Activated CD4-positive, alpha-beta T cell treated with anti-CD3 and anti-CD28 coated beads, Interleukin-2, amount 10 ng/mL, durations not matched to agents 7 days and 5 days (primary cell): ENCODE results near the gene TBXA2R. TPM values are rescaled to one million over a fixed set of nuclear protein-coding genes. Genes with fewer than 3 reads are reported as not detected.

Experiments used
- CTCF ChIA-PET: fragments of 350-600 bp; sonication (Branson Sonifier 250); formaldehyde crosslinking; loops from one replicate; lab custom pipeline; 2021; ENCODE audit warnings: antibody characterized with exemption; lab: Charles Lee
- POLR2A ChIA-PET: fragments of 350-600 bp; sonication (Branson Sonifier 250); formaldehyde crosslinking; loops from one replicate; lab custom pipeline; 2021; ENCODE audit warnings: antibody characterized with exemption; lab: Charles Lee
- DNase-seq: peaks from one replicate; pipeline ENCODE4 v3.0.0-alpha.2; 2020
- H3K27ac Mint-ChIP-seq: one replicate; pipeline ENCODE4 v1.8.0; 2021; ENCODE audit warnings: mild to moderate bottlenecking, moderate library complexity, mixed read lengths
- H3K27me3 Mint-ChIP-seq: one replicate; pipeline ENCODE4 v1.8.0; 2021; ENCODE audit warnings: mixed read lengths
- H3K36me3 Mint-ChIP-seq: one replicate; pipeline ENCODE4 v1.8.0; 2021; ENCODE audit warnings: low read depth, mixed read lengths
- H3K4me1 Mint-ChIP-seq: one replicate; pipeline ENCODE4 v1.8.0; 2021; ENCODE audit warnings: mixed read lengths
- H3K4me3 Mint-ChIP-seq: one replicate; pipeline ENCODE4 v1.8.0; 2021; ENCODE audit warnings: mild to moderate bottlenecking, moderate library complexity, mixed read lengths
- H3K9me3 Mint-ChIP-seq: one replicate; pipeline ENCODE4 v1.8.0; 2021; ENCODE audit warnings: mixed read lengths
- total RNA-seq, 2 experiments: library from RNA; stranded (reverse); gene quantifications; one replicate each; pipeline ENCODE4 v1.2.3, GENCODE V29; 2021

TBXA2R gene
- total RNA-seq, 2 experiments from 2014 or later = 0.92 to 1.00 TPM

- Mint-ChIP-seq H3K27me3 (no peaks in the 10 kb centered on the region), H3K4me1 (no peaks in the 10 kb centered on the region), H3K4me3 (no peak overlapping the region), H3K27ac (no peak overlapping the region), H3K9me3 (no peaks in the 10 kb centered on the region), H3K36me3 (no peaks in the 10 kb centered on the region)
- CTCF ChIA-PET = no interaction called here
- no peak for DNase-seq
- POLR2A ChIA-PET = no interaction called here
Measured at GRCh38 chr19:3645726-3646125, 39.1 kb upstream of the TBXA2R start.

- no peak for DNase-seq
- Mint-ChIP-seq H3K27me3 (no peaks in the 10 kb centered on the region), H3K4me1 (no peaks in the 10 kb centered on the region), H3K9me3 (no peaks in the 10 kb centered on the region), H3K36me3 (no peaks in the 10 kb centered on the region), H3K4me3 (no peak overlapping the region), H3K27ac (no peak overlapping the region)
- POLR2A ChIA-PET = no interaction called here
- CTCF ChIA-PET = no interaction called here
Measured at GRCh38 chr19:3645067-3645396, 38.4 kb upstream of the TBXA2R start.

GRCh38 chr19:3644351-3645066 lies 37.8 kb upstream of the TBXA2R start:
- H3K9me3 Mint-ChIP-seq = no peaks in the 10 kb centered on the region
- POLR2A ChIA-PET = no interaction called here
- no peaks in the 10 kb centered on the region for H3K36me3 Mint-ChIP-seq

GRCh38 chr19:3643674-3644313 lies 37.1 kb upstream of the TBXA2R start:
- ChIA-PET CTCF (no interaction called here), POLR2A (no interaction called here)
- Mint-ChIP-seq H3K9me3 (no peaks in the 10 kb centered on the region), H3K4me3 (no peak overlapping the region), H3K27me3 (no peaks in the 10 kb centered on the region), H3K4me1 (no peaks in the 10 kb centered on the region), H3K27ac (no peak overlapping the region), H3K36me3 (no peaks in the 10 kb centered on the region)
- DNase-seq = no peak

More at GRCh38 chr19:3644351-3645066, 37.8 kb upstream of the TBXA2R start:
- no peak overlapping the region for H3K4me3 Mint-ChIP-seq
- H3K4me1 Mint-ChIP-seq = no peaks in the 10 kb centered on the region
- H3K27ac Mint-ChIP-seq = no peak overlapping the region
- DNase-seq = no peak
- H3K27me3 Mint-ChIP-seq = no peaks in the 10 kb centered on the region
- CTCF ChIA-PET = interaction anchor here (0.5 kb wide), 1 partner anchor 243 kb away, joined by 3 read pairs; no protein-coding TSS in a partner anchor

- Mint-ChIP-seq H3K27me3 (no peaks in the 10 kb centered on the region), H3K4me3 (no peak overlapping the region), H3K4me1 (no peaks in the 10 kb centered on the region), H3K27ac (no peak overlapping the region), H3K36me3 (no peaks in the 10 kb centered on the region), H3K9me3 (no peaks in the 10 kb centered on the region)
- ChIA-PET CTCF (interaction anchor here (0.6 kb wide), 1 partner anchor 107 kb away, joined by 5 read pairs; no protein-coding TSS in a partner anchor), POLR2A (no interaction called here)
- DNase-seq = no peak
Measured at GRCh38 chr19:3642987-3643673, 36.5 kb upstream of the TBXA2R start.

- no peak overlapping the region for H3K4me3 Mint-ChIP-seq
- H3K27ac Mint-ChIP-seq = no peak overlapping the region
- ChIA-PET POLR2A (no interaction called here), CTCF (interaction anchor here (0.6 kb wide), 1 partner anchor 108 kb away, joined by 5 read pairs; no protein-coding TSS in a partner anchor)
- no peaks in the 10 kb centered on the region for H3K36me3 Mint-ChIP-seq
- no peaks in the 10 kb centered on the region for H3K4me1 Mint-ChIP-seq
- H3K9me3 Mint-ChIP-seq = no peaks in the 10 kb centered on the region
- no peaks in the 10 kb centered on the region for H3K27me3 Mint-ChIP-seq
- no peak for DNase-seq
Measured at GRCh38 chr19:3642296-3642695, 35.6 kb upstream of the TBXA2R start.

- no peak for DNase-seq
- no peaks in the 10 kb centered on the region for H3K9me3 Mint-ChIP-seq
- H3K27me3 Mint-ChIP-seq = no peaks in the 10 kb centered on the region
- H3K4me1 Mint-ChIP-seq = no peaks in the 10 kb centered on the region
- CTCF ChIA-PET = no interaction called here
- no peak overlapping the region for H3K27ac Mint-ChIP-seq
- H3K36me3 Mint-ChIP-seq = no peaks in the 10 kb centered on the region
- POLR2A ChIA-PET = no interaction called here
- H3K4me3 Mint-ChIP-seq = no peak overlapping the region
Measured at GRCh38 chr19:3641515-3642269, 35.0 kb upstream of the TBXA2R start.

GRCh38 chr19:3639479-3639878 lies 32.8 kb upstream of the TBXA2R start:
- CTCF ChIA-PET = interaction anchor here (1.6 kb wide), 1 partner anchor 12 kb away, joined by 4 read pairs; no protein-coding TSS in a partner anchor
- Mint-ChIP-seq H3K27ac (no peak overlapping the region), H3K4me3 (no peak overlapping the region)

GRCh38 chr19:3638208-3639193 lies 31.8 kb upstream of the TBXA2R start:
- H3K36me3 Mint-ChIP-seq = no peaks in the 10 kb centered on the region
- no peaks in the 10 kb centered on the region for H3K9me3 Mint-ChIP-seq
- no peak for DNase-seq
- no peak overlapping the region for H3K4me3 Mint-ChIP-seq
- no peak overlapping the region for H3K27ac Mint-ChIP-seq
- H3K4me1 Mint-ChIP-seq = no peaks in the 10 kb centered on the region
- ChIA-PET POLR2A (no interaction called here), CTCF (interaction anchor here (1.6 kb wide), 1 partner anchor 11 kb away, joined by 4 read pairs; no protein-coding TSS in a partner anchor)
- H3K27me3 Mint-ChIP-seq = no peaks in the 10 kb centered on the region

More at GRCh38 chr19:3639479-3639878, 32.8 kb upstream of the TBXA2R start:
- Mint-ChIP-seq H3K27me3 (no peaks in the 10 kb centered on the region), H3K36me3 (no peaks in the 10 kb centered on the region), H3K9me3 (no peaks in the 10 kb centered on the region), H3K4me1 (no peaks in the 10 kb centered on the region)
- POLR2A ChIA-PET = no interaction called here
- no peak for DNase-seq

GRCh38 chr19:3637621-3638020 lies 30.9 kb upstream of the TBXA2R start:
- H3K36me3 Mint-ChIP-seq = no peaks in the 10 kb centered on the region
- no peaks in the 10 kb centered on the region for H3K9me3 Mint-ChIP-seq
- no peak for DNase-seq
- no peak overlapping the region for H3K27ac Mint-ChIP-seq
- no peaks in the 10 kb centered on the region for H3K27me3 Mint-ChIP-seq
- H3K4me3 Mint-ChIP-seq = no peak overlapping the region
- ChIA-PET POLR2A (no interaction called here), CTCF (no interaction called here)
- no peaks in the 10 kb centered on the region for H3K4me1 Mint-ChIP-seq

GRCh38 chr19:3636962-3637361 lies 30.3 kb upstream of the TBXA2R start:
- Mint-ChIP-seq H3K36me3 (no peaks in the 10 kb centered on the region), H3K27ac (no peak overlapping the region), H3K9me3 (no peaks in the 10 kb centered on the region), H3K4me3 (no peak overlapping the region), H3K4me1 (no peaks in the 10 kb centered on the region), H3K27me3 (no peaks in the 10 kb centered on the region)
- no peak for DNase-seq
- ChIA-PET CTCF (no interaction called here), POLR2A (no interaction called here)

- CTCF ChIA-PET = no interaction called here
- no peaks in the 10 kb centered on the region for H3K4me1 Mint-ChIP-seq
Measured at GRCh38 chr19:3636506-3636905, 29.8 kb upstream of the TBXA2R start.

More at GRCh38 chr19:3636506-3636905, 29.8 kb upstream of the TBXA2R start:
- no peaks in the 10 kb centered on the region for H3K27me3 Mint-ChIP-seq
- H3K4me3 Mint-ChIP-seq = no peak overlapping the region
- DNase-seq = no peak
- no peak overlapping the region for H3K27ac Mint-ChIP-seq
- POLR2A ChIA-PET = no interaction called here
- no peaks in the 10 kb centered on the region for H3K9me3 Mint-ChIP-seq
- H3K36me3 Mint-ChIP-seq = no peaks in the 10 kb centered on the region
